SK-N-SH (cell line): Measurements from ENCODE around the gene HECTD2. TPM values are rescaled to one million over a fixed set of nuclear protein-coding genes. Genes with fewer than 3 reads are reported as not detected.
A peak's percentile ranks its signal among the peaks of the same experiment; 100 is the strongest.

Source experiments
- CTCF ChIA-PET: fragments of 300-600, 350-600 bp; formaldehyde crosslinking; extraction: SDS; loops from one replicate; lab custom pipeline; 2021; lab: Yijun Ruan, JAX
- POLR2A ChIA-PET: fragments of 350-600 bp; sonication (Branson Sonifier 250); formaldehyde crosslinking; extraction: SDS; loops from one replicate; lab custom pipeline; 2020; ENCODE audit warnings: antibody characterized with exemption, inconsistent platforms; lab: Yijun Ruan, JAX
- DNase-seq: peaks from one replicate; pipeline ENCODE4 v3.0.0; 2012
- H2AFZ ChIP-seq: fragments of 200-600 bp; sonication (generic); 2 replicates; pipeline ENCODE4 v1.8.1; 2016; ENCODE audit warnings: antibody characterized with exemption, mild to moderate bottlenecking, low read depth
- H3F3A ChIP-seq: fragments of 200-600 bp; sonication (generic); replicated peaks from 2 replicates; pipeline ENCODE3; 2016; ENCODE audit warnings: antibody characterized with exemption, mild to moderate bottlenecking; ENCODE audit not compliant: insufficient read depth
- H3K27ac ChIP-seq, 2 experiments: fragments of 200-500 bp in 1 of 2; fragments of 200-600 bp in 1 of 2; sonication (Bioruptor generic) in 1 of 2; sonication (generic), shearing (Covaris generic) in 1 of 2; 2 replicates each; pipeline versions ENCODE4 v1.5.1 to v1.6.1; 2014 to 2016; ENCODE audit warnings: low read depth in 2 of 2, inconsistent platforms in 1 of 2, low read length in 1 of 2, mild to moderate bottlenecking in 1 of 2, mixed read lengths in 1 of 2
- H3K27me3 ChIP-seq: fragments of 200-600 bp; sonication (generic), shearing (Covaris generic); 2 replicates; pipeline ENCODE4 v1.6.1; 2016; ENCODE audit warnings: mixed run types; ENCODE audit not compliant: insufficient read depth
- H3K36me3 ChIP-seq, 2 experiments: fragments of 200-500 bp in 1 of 2; fragments of 200-600 bp in 1 of 2; sonication (Bioruptor generic) in 1 of 2; sonication (generic) in 1 of 2; replicated peaks in 1 of 2; 2 replicates each; pipeline versions ENCODE3 to v1.5.1; 2014 to 2016; ENCODE audit warnings: low read length in 1 of 2, mild to moderate bottlenecking in 1 of 2; ENCODE audit not compliant: insufficient read depth in 2 of 2, control insufficient read depth in 1 of 2
- H3K4me1 ChIP-seq, 2 experiments: fragments of 200-500 bp in 1 of 2; fragments of 200-600 bp in 1 of 2; sonication (Bioruptor generic) in 1 of 2; sonication (generic), shearing (Covaris generic) in 1 of 2; 2 replicates each; pipeline versions ENCODE4 v1.5.1 to v1.6.1; 2014 to 2016; ENCODE audit warnings: low read depth in 1 of 2, low read length in 1 of 2, mixed run types in 1 of 2; ENCODE audit not compliant: insufficient read depth in 2 of 2, control insufficient read depth in 1 of 2
- H3K4me2 ChIP-seq: fragments of 200-600 bp; sonication (generic), shearing (Covaris generic); 2 replicates; pipeline ENCODE4 v1.6.1; 2017; ENCODE audit warnings: mixed run types
- H3K4me3 ChIP-seq, 2 experiments: fragments of 200-500 bp in 1 of 2; fragments of 200-600 bp in 1 of 2; sonication (Bioruptor generic) in 1 of 2; sonication (generic), shearing (Covaris generic) in 1 of 2; 2 replicates each; pipeline versions ENCODE4 v1.5.1 to v1.8.1; 2014 to 2016; ENCODE audit warnings: low read depth in 2 of 2, inconsistent platforms in 1 of 2, low read length in 1 of 2, mild to moderate bottlenecking in 1 of 2, mixed read lengths in 1 of 2, moderate library complexity in 1 of 2
- H3K79me2 ChIP-seq: fragments of 200-600 bp; sonication (generic); 2 replicates; pipeline ENCODE4 v1.8.1; 2017; ENCODE audit warnings: mild to moderate bottlenecking; ENCODE audit not compliant: insufficient read depth
- H3K9ac ChIP-seq: fragments of 200-600 bp; sonication (generic); 2 replicates; pipeline ENCODE4 v1.6.1; 2017; ENCODE audit warnings: mixed run types
- H3K9me2 ChIP-seq: fragments of 200-600 bp; sonication (generic); 2 replicates; pipeline ENCODE4 v1.6.1; 2017; ENCODE audit warnings: mixed run types
- H3K9me3 ChIP-seq: fragments of 200-600 bp; sonication (generic); 2 replicates; pipeline ENCODE4 v1.6.1; 2017; ENCODE audit warnings: mixed run types, mild to moderate bottlenecking, moderate library complexity
- H4K20me1 ChIP-seq: fragments of 200-600 bp; sonication (generic); 2 replicates; pipeline ENCODE4 v1.6.1; 2017; ENCODE audit warnings: mild to moderate bottlenecking, mixed run types; ENCODE audit not compliant: insufficient read depth
- CTCF ChIP-seq: fragments of 200-600 bp; sonication (generic); IDR thresholded peaks from 2 replicates; pipeline ENCODE4 v1.6.1; 2017; ENCODE audit warnings: antibody characterized with exemption, mild to moderate bottlenecking, moderate library complexity
- ELF1 ChIP-seq: IDR thresholded peaks from 2 replicates; pipeline ENCODE4 v1.4.0; 2012
- EZH2phosphoT487 ChIP-seq: fragments of 200-600 bp; sonication (generic); IDR thresholded peaks from 2 replicates; pipeline ENCODE4 v1.6.1; 2017; ENCODE audit warnings: low read depth, mixed run types, mild to moderate bottlenecking, antibody characterized with exemption, moderate library complexity, borderline replicate concordance
- GABPA ChIP-seq: IDR thresholded peaks from 2 replicates; pipeline ENCODE4 v1.4.0; 2012; ENCODE audit warnings: low read depth, mild to moderate bottlenecking
- JUND ChIP-seq: IDR thresholded peaks from 2 replicates; pipeline ENCODE4 v1.4.0; 2012
- MEF2A ChIP-seq: IDR thresholded peaks from 2 replicates; pipeline ENCODE4 v1.4.0; 2012; ENCODE audit warnings: low read depth, borderline replicate concordance
- MXI1 ChIP-seq: IDR thresholded peaks from 2 replicates; pipeline ENCODE4 v1.6.1; 2012; ENCODE audit warnings: mild to moderate bottlenecking, low read depth, low read length, improper control_type of control experiment
- NRF1 ChIP-seq: IDR thresholded peaks from 2 replicates; pipeline ENCODE4 v1.6.1; 2012; ENCODE audit warnings: low read depth, mild to moderate bottlenecking, low read length
- POLR2AphosphoS5 ChIP-seq: IDR thresholded peaks from 2 replicates; pipeline ENCODE4 v1.6.1; 2012; ENCODE audit warnings: low read depth, low read length
- RAD21 ChIP-seq: IDR thresholded peaks from 2 replicates; pipeline ENCODE4 v1.6.1; 2012; ENCODE audit warnings: mild to moderate bottlenecking, low read length
- RCOR1 ChIP-seq: fragments of 150-350 bp; IDR thresholded peaks from 2 replicates; pipeline ENCODE4 v1.6.1; 2017; ENCODE audit warnings: antibody characterized with exemption, low read length
- RXRA ChIP-seq: IDR thresholded peaks from 2 replicates; pipeline ENCODE4 v1.4.0; 2012; ENCODE audit warnings: low read depth, mild to moderate bottlenecking, borderline replicate concordance
- SIN3A ChIP-seq: IDR thresholded peaks from 2 replicates; pipeline ENCODE4 v1.6.1; 2012; ENCODE audit warnings: low read depth, mild to moderate bottlenecking, low read length, moderate library complexity, borderline replicate concordance
- SMC3 ChIP-seq: IDR thresholded peaks from 2 replicates; pipeline ENCODE4 v1.6.1; 2012; ENCODE audit warnings: low read depth, low read length, improper control_type of control experiment
- TAF1 ChIP-seq: IDR thresholded peaks from 2 replicates; pipeline ENCODE4 v1.6.1; 2012; ENCODE audit warnings: low read depth, mild to moderate bottlenecking, low read length, moderate library complexity, borderline replicate concordance
- USF1 ChIP-seq: IDR thresholded peaks from 2 replicates; pipeline ENCODE4 v1.4.0; 2012; ENCODE audit warnings: low read depth, borderline replicate concordance
- YY1 ChIP-seq: IDR thresholded peaks from 2 replicates; pipeline ENCODE4 v1.4.0; 2012; ENCODE audit warnings: low read depth, mild to moderate bottlenecking
- WGBS: methylation state at CpG from one replicate; pipeline ENCODE4 v1.1.6; 2017; ENCODE audit warnings: low lambda C conversion rate; 5-methylcytosine and 5-hydroxymethylcytosine counted together
- polyA plus RNA-seq, 3 experiments: library from polyadenylated mRNA; depleted of rRNA; stranded (reverse); fragments of >200 nt; gene quantifications; 2 replicates each; pipeline ENCODE4 v1.2.3, GENCODE V29; 2012
- TF ChIP-seq, protein P1 (sequence below): IDR thresholded peaks from 2 replicates; pipeline ENCODE4 v1.4.0; 2012; ENCODE audit warnings: low read depth
- TF ChIP-seq, protein P2 (sequence below): IDR thresholded peaks from 2 replicates; pipeline ENCODE4; 2012

Gene HECTD2
- polyA plus RNA-seq, 1 of the 3 experiments (the other 2 are of a cell fraction): 4.1 TPM

DNA sequence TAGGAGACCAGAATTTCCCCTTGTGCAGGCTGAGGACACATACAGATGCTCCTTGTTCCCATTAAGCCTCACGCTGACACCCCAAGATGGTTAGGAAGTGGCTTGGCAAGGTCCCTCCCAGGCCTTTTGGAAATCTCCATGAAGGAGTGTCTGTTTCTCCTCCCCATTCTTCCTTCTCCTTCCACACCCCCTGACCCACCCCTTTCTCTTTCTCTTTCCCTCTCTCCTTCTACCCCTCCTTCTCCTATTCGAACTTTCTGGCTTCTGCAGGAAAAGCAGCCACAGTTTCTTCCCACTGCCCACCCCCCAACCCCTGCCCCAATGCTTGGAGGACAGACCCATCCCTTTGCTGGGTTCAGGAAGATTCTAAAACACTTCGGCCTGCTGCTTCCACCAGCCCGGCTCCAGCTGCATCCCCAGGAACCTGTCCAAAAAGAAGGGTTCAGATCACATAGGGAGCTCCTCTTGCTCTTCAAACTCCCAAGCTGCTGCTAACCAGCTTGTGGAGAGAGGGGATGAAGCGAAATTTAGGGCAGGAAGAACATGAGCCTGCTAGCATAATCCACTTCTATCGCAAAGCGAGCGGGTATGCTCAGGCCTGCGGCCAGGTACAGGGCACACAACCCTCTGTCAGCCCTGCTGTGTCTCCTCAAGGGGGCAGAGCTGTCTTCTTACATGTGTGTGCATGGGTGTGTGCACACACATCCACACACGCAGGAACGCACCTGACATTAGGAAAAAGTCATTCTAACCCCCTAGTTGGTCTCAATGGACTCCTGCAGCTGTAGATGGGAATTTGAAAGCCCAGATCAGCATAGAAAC, 142.3 kb downstream of the HECTD2 start:
- Histone ChIP-seq H3F3A (no peaks in the 10 kb centered on the region), H2AFZ (no peak overlapping the region), H3K4me1 (peaks cover 0 to 5% of the 10 kb centered on the region in 2 experiments; a peak in 2 of 4 replicates), H3K79me2 (no peaks in the 10 kb centered on the region), H3K27me3 (no peaks in the 10 kb centered on the region), H3K27ac (no peak overlapping the region), H3K9ac (no peak overlapping the region), H3K9me3 (no peaks in the 10 kb centered on the region), H3K9me2 (no peaks in the 10 kb centered on the region), H4K20me1 (no peaks in the 10 kb centered on the region), H3K4me3 (no peak overlapping the region), H3K36me3 (no peaks in the 10 kb centered on the region), H3K4me2 (no peak overlapping the region)
- 89% methylated on average over 11 of the region's 11 CpGs for WGBS
- TF ChIP-seq SMC3: peak; percentile 54
- no peak for TF ChIP-seq YY1
- peak; percentile 49 for TF ChIP-seq CTCF
- peak; percentile 64 for TF ChIP-seq RAD21
- POLR2A ChIA-PET: interaction anchor here (1.2 to 1.3 kb wide), 2 partner anchors 14 to 81 kb away, joined by 3 read pairs; partner anchors contain the start of gene PPP1R3C
- no peak for DNase-seq
- CTCF ChIA-PET: interaction anchor here (0.6 to 4.0 kb wide), 36 partner anchors 9 to 673 kb away, joined by 3 to 61 read pairs (median 4); partner anchors contain the start of gene PPP1R3C

- Histone ChIP-seq H3K27me3 (no peaks in the 10 kb centered on the region), H3K4me1 (peaks cover 0 to 5% of the 10 kb centered on the region in 2 experiments; a peak in 1 of 4 replicates), H3K36me3 (no peaks in the 10 kb centered on the region), H3K9me2 (no peaks in the 10 kb centered on the region), H3K27ac (no peak overlapping the region), H3K79me2 (no peaks in the 10 kb centered on the region), H3K4me3 (no peak overlapping the region), H2AFZ (no peak overlapping the region), H3F3A (no peaks in the 10 kb centered on the region), H3K4me2 (no peak overlapping the region), H4K20me1 (no peaks in the 10 kb centered on the region), H3K9me3 (no peaks in the 10 kb centered on the region), H3K9ac (no peak overlapping the region)
- no peak for DNase-seq
- no peak for TF ChIP-seq RCOR1
- TF ChIP-seq, protein P1, sequence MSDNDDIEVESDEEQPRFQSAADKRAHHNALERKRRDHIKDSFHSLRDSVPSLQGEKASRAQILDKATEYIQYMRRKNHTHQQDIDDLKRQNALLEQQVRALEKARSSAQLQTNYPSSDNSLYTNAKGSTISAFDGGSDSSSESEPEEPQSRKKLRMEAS: no peak
- TF ChIP-seq USF1: no peak
- TF ChIP-seq, protein P2, sequence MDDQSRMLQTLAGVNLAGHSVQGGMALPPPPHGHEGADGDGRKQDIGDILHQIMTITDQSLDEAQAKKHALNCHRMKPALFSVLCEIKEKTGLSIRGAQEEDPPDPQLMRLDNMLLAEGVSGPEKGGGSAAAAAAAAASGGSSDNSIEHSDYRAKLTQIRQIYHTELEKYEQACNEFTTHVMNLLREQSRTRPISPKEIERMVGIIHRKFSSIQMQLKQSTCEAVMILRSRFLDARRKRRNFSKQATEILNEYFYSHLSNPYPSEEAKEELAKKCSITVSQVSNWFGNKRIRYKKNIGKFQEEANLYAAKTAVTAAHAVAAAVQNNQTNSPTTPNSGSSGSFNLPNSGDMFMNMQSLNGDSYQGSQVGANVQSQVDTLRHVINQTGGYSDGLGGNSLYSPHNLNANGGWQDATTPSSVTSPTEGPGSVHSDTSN: no peak
- TF ChIP-seq JUND: no peak
- TF ChIP-seq ELF1: no peak
- no peak for TF ChIP-seq RAD21
- TF ChIP-seq NRF1: no peak
- TF ChIP-seq SIN3A: no peak
- TF ChIP-seq YY1: no peak
- no peak for TF ChIP-seq GABPA
- TF ChIP-seq EZH2phosphoT487: no peak
- TF ChIP-seq POLR2AphosphoS5: no peak
- no peak for TF ChIP-seq TAF1
- TF ChIP-seq MXI1: no peak
- no peak for TF ChIP-seq RXRA
- TF ChIP-seq MEF2A: no peak
- POLR2A ChIA-PET: no interaction called here
- CTCF ChIA-PET: no interaction called here
Measured at GRCh38 chr10:91555455-91555854, 145.3 kb downstream of the HECTD2 start.
